Adrenal gland (tissue), 12 donors: ENCODE results near the gene TRPM5. TPM values are rescaled to one million over a fixed set of nuclear protein-coding genes. Genes with fewer than 3 reads are reported as not detected.

ENCODE experiments used
- DNase-seq, 7 donors: peaks; one replicate each; pipeline ENCODE4 v3.0.0-alpha.2; 2019 to 2020
- H3K27ac ChIP-seq, 5 donors: fragments of 200-600 bp; sonication (generic) in 4 of 5; 1 replicate in 3 of 5; 2 replicates in 2 of 5; pipeline versions ENCODE4 v1.5.1 to v1.8.0; 2016 to 2020; ENCODE audit warnings: mild to moderate bottlenecking in 1 of 5
- H3K27me3 ChIP-seq: fragments of 200-600 bp; 2 replicates; pipeline ENCODE4 v1.8.0; 2021
- H3K36me3 ChIP-seq, 2 donors: fragments of 200-600 bp; replicated peaks in 1 of 2; 1 replicate in 1 of 2; 2 replicates in 1 of 2; pipeline versions ENCODE4 v1.5.1 to v1.8.0; 2018 to 2022
- H3K4me1 ChIP-seq, 2 donors: fragments of 200-600 bp; replicated peaks in 1 of 2; 1 replicate in 1 of 2; 2 replicates in 1 of 2; pipeline versions ENCODE4 v1.5.1 to v1.8.0; 2018 to 2021
- H3K4me3 ChIP-seq, 4 donors: fragments of 200-600 bp; sonication (generic) in 3 of 4; one replicate each; pipeline ENCODE4 v1.5.1; 2016 to 2018
- H3K9me3 ChIP-seq, 3 donors: fragments of 200-600 bp; sonication (generic) in 1 of 3; replicated peaks in 1 of 3; 1 replicate in 2 of 3; 2 replicates in 1 of 3; pipeline versions ENCODE4 v1.5.1 to v1.8.0; 2016 to 2021
- POLR2A ChIP-seq, 2 donors: fragments of 450-650 bp; IDR thresholded peaks; one replicate each; pipeline ENCODE4 v1.6.1; 2017; ENCODE audit warnings: antibody characterized with exemption in 2 of 2, mild to moderate bottlenecking in 2 of 2, moderate library complexity in 1 of 2
- WGBS, 4 donors: extraction: QIAGEN DNeasy Blood & Tissue Kit in 2 of 4; methylation state at CpG; one replicate each; pipeline versions ENCODE4 v1.1.5 to v1.1.7; 2013 to 2017; 5-methylcytosine and 5-hydroxymethylcytosine counted together
- intact Hi-C, 2 donors: fragments of 100-400 bp; cut with DNase I; formaldehyde crosslinking; loops; one replicate each; pipeline versions ENCODE4 v1.14.1 to v1.15.0; 2022 to 2023
- polyA plus RNA-seq, 3 donors: library from polyadenylated mRNA; stranded (reverse); fragments of 200-250 nt in 2 of 3; fragments of 350-450 nt in 1 of 3; fragmentation: Illumina TruSeq in 1 of 3; extraction: RNeasy Lipid Tissue Mini Kit (QIAGEN cat#74804) in 1 of 3; gene quantifications; one replicate each; pipeline ENCODE4 v1.2.3, GENCODE V29; 2013 to 2014
- total RNA-seq, 9 donors: library from RNA; depleted of rRNA in 4 of 9; stranded (reverse); fragments of >200 nt in 4 of 9; fragments of 120-200 nt in 1 of 9; fragmentation: NEBNext Ultra II Directional in 1 of 9; extraction: Animal tissue kit (Norgen Biotek cat#: 25700) in 1 of 9; gene quantifications; one replicate each; pipeline versions ENCODE4 v1.1.0 to v1.2.4, GENCODE V29; 2013 to 2023
- TF ChIP-seq, protein P1 (sequence below), 6 experiments: fragments of 450-650 bp in 4 of 6; fragments of 200-600 bp in 2 of 6; sonication (generic) in 1 of 6; IDR thresholded peaks; 1 replicate in 5 of 6; 2 replicates in 1 of 6; pipeline versions ENCODE4 v1.5.1 to v1.8.0; 2016 to 2021; ENCODE audit warnings: antibody characterized with exemption in 6 of 6, mild to moderate bottlenecking in 2 of 6, moderate library complexity in 1 of 6
- donor health status: healthy with polysubstance abuse.
- donor health status: Bipolar disorder and iron deficiency.
- donor health status: DM: yes; HTN: yes; CAD: no.
- donor health status: DM: no; HTN: no; CAD: no.
- donor health status: DM: no; HTN: no; CAD: no.
- donor health status: DM: yes; HTN: yes; CAD: no.

Gene TRPM5
- total and polyA plus RNA-seq, 12 donors = 0.11 to 7.4 (median 0.97) TPM; not detected in 1

GRCh38 chr11:2484576-2485125 is 40.3 kb upstream of the TRPM5 start:
- 89 to 95% (median 94%) methylated on average over 16 of the region's 16 CpGs for WGBS, 4 donors
- intact Hi-C loops = loop anchor here in 1 of 2 donors (5.0 kb wide), 1 partner anchor 37 kb away; the partner anchor contains the start of gene KCNQ1
- H3K4me1 ChIP-seq = peaks cover 41 to 45% of the 10 kb centered on the region in 2 donors
- H3K36me3 ChIP-seq = no peaks in the 10 kb centered on the region
- no peak overlapping the region for H3K4me3 ChIP-seq
- no peaks in the 10 kb centered on the region for H3K27me3 ChIP-seq
- peak overlapping the region in 4 of 5 donors; percentile 70 to 92 (median 80) for H3K27ac ChIP-seq
- peaks cover 0 to 14% (median 12%) of the 10 kb centered on the region in 3 donors for H3K9me3 ChIP-seq
- peak in 5 of 7 donors; percentile 11 to 20 (median 13) for DNase-seq
- TF ChIP-seq, protein P1, sequence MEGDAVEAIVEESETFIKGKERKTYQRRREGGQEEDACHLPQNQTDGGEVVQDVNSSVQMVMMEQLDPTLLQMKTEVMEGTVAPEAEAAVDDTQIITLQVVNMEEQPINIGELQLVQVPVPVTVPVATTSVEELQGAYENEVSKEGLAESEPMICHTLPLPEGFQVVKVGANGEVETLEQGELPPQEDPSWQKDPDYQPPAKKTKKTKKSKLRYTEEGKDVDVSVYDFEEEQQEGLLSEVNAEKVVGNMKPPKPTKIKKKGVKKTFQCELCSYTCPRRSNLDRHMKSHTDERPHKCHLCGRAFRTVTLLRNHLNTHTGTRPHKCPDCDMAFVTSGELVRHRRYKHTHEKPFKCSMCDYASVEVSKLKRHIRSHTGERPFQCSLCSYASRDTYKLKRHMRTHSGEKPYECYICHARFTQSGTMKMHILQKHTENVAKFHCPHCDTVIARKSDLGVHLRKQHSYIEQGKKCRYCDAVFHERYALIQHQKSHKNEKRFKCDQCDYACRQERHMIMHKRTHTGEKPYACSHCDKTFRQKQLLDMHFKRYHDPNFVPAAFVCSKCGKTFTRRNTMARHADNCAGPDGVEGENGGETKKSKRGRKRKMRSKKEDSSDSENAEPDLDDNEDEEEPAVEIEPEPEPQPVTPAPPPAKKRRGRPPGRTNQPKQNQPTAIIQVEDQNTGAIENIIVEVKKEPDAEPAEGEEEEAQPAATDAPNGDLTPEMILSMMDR (IDR thresholded peaks at IDR 0.05) = no peak
- no peak for TF ChIP-seq POLR2A (IDR thresholded peaks at IDR 0.05)

DNA sequence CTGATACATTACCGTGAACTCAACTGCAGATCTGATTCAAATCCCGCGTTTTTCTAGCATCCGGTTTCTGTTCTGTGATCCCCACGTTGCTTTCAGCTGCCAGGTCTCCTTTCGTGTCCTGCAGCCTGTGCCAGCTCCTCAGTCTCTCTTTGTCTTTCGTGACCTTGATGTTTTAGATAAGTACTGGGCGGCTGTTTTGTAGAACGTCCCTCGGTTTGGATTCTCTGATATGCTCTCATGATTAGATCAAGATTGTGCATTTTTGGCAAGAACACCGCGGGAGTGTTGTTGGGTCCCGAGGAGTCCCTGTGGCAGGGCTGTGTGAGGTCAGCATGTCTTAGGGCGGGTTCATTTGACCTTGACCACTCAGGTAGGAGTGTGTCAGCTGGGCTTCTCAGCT is 39.1 kb upstream of the TRPM5 start:
- DNase-seq = peak; percentile 66 to 94 (median 91)
- Histone ChIP-seq H3K27me3 (no peaks in the 10 kb centered on the region), H3K4me1 (peaks cover 41 to 45% of the 10 kb centered on the region in 2 donors), H3K27ac (peak overlapping the region; percentile 56 to 92 (median 75)), H3K36me3 (no peaks in the 10 kb centered on the region), H3K4me3 (no peak overlapping the region), H3K9me3 (peaks cover 0 to 11% (median 10%) of the 10 kb centered on the region in 3 donors)
- TF ChIP-seq POLR2A (IDR thresholded peaks at IDR 0.05) = peak in 1 of 2 donors; percentile 47
- TF ChIP-seq, protein P1 (IDR thresholded peaks at IDR 0.05) = no peak
- intact Hi-C loops = loop anchor here in 1 of 2 donors (5.0 kb wide), 1 partner anchor 36 kb away; the partner anchor contains the start of gene KCNQ1
- WGBS, 4 donors = 31 to 38% (median 35%) methylated on average over 14 of the region's 14 CpGs

GRCh38 chr11:2482745-2483144 is 38.4 kb upstream of the TRPM5 start:
- H3K27me3 ChIP-seq = no peaks in the 10 kb centered on the region
- peak overlapping the region; percentile 70 to 92 (median 75) for H3K27ac ChIP-seq
- WGBS, 4 donors = 24 to 40% (median 30%) methylated on average over 5 of the region's 5 CpGs
- peaks cover 41 to 49% of the 10 kb centered on the region in 2 donors for H3K4me1 ChIP-seq
- H3K9me3 ChIP-seq = peaks cover 0 to 4% (median 3%) of the 10 kb centered on the region in 3 donors
- peak in 6 of 7 donors; percentile 38 to 73 (median 62) for DNase-seq
- intact Hi-C loops = loop anchor here in 1 of 2 donors (5.0 kb wide), 1 partner anchor 35 kb away; the partner anchor contains the start of gene KCNQ1
- H3K4me3 ChIP-seq = no peak overlapping the region
- TF ChIP-seq POLR2A (IDR thresholded peaks at IDR 0.05) = no peak
- TF ChIP-seq, protein P1 (IDR thresholded peaks at IDR 0.05) = no peak
- no peaks in the 10 kb centered on the region for H3K36me3 ChIP-seq

- intact Hi-C loops = loop anchor here in 1 of 2 donors (5.0 kb wide), 1 partner anchor 35 kb away; the partner anchor contains the start of gene KCNQ1
- TF ChIP-seq, protein P1 (IDR thresholded peaks at IDR 0.05) = no peak
- no peak for TF ChIP-seq POLR2A (IDR thresholded peaks at IDR 0.05)
- WGBS, 4 donors = 14 to 27% (median 23%) methylated on average over 3 of the region's 3 CpGs
Measured at GRCh38 chr11:2482204-2482603, 37.9 kb upstream of the TRPM5 start.

More at GRCh38 chr11:2482204-2482603, 37.9 kb upstream of the TRPM5 start:
- peak overlapping the region; percentile 70 to 92 (median 75) for H3K27ac ChIP-seq
- peaks cover 45 to 55% of the 10 kb centered on the region in 2 donors for H3K4me1 ChIP-seq
- H3K4me3 ChIP-seq = no peak overlapping the region
- no peaks in the 10 kb centered on the region for H3K36me3 ChIP-seq
- peak in 2 of 7 donors; percentile 12 to 40 for DNase-seq
- no peaks in the 10 kb centered on the region for H3K9me3 ChIP-seq
- no peaks in the 10 kb centered on the region for H3K27me3 ChIP-seq
